Osteoblast (primary cell): ENCODE data around the gene EIF4A2. TPM values are rescaled to one million over a fixed set of nuclear protein-coding genes. Genes with fewer than 3 reads are reported as not detected.

Experiments
- DNase-seq: peaks from one replicate; pipeline ENCODE4 v3.0.0; 2011; ENCODE audit warnings: low spot score, mixed read lengths; ENCODE audit not compliant: insufficient read length; ENCODE audit errors: missing footprints
- H2AFZ ChIP-seq: 2 replicates; pipeline ENCODE4 v1.6.0; 2011; ENCODE audit warnings: mild to moderate bottlenecking, low read length
- H3K27ac ChIP-seq: 2 replicates; pipeline ENCODE4 v1.5.1; 2011; ENCODE audit warnings: mild to moderate bottlenecking, low read depth, low read length, moderate library complexity
- H3K27me3 ChIP-seq: 2 replicates; pipeline ENCODE4 v1.6.0; 2012; ENCODE audit warnings: mild to moderate bottlenecking, control low read depth, inconsistent platforms, low read length, moderate library complexity; ENCODE audit not compliant: insufficient read depth
- H3K36me3 ChIP-seq: 2 replicates; pipeline ENCODE4 v1.5.1; 2011; ENCODE audit warnings: mild to moderate bottlenecking, low read length, control low read depth, moderate library complexity; ENCODE audit not compliant: insufficient read depth
- H3K4me1 ChIP-seq: 2 replicates; pipeline ENCODE4 v1.5.1; 2011; ENCODE audit warnings: mild to moderate bottlenecking, low read length, control low read depth, moderate library complexity; ENCODE audit not compliant: insufficient read depth
- H3K4me2 ChIP-seq: 2 replicates; pipeline ENCODE4 v1.6.0; 2011; ENCODE audit warnings: mild to moderate bottlenecking, low read length; ENCODE audit not compliant: insufficient read depth
- H3K4me3 ChIP-seq: fragments of 200-600 bp; sonication (generic); 3 replicates; pipeline ENCODE4 v1.5.1; 2012; ENCODE audit warnings: mild to moderate bottlenecking, low read length, inconsistent platforms; ENCODE audit not compliant: insufficient read depth
- H3K79me2 ChIP-seq: 2 replicates; pipeline ENCODE4 v1.6.0; 2012; ENCODE audit warnings: mild to moderate bottlenecking, low read length, control low read depth, inconsistent platforms; ENCODE audit not compliant: insufficient read depth
- H3K9me3 ChIP-seq: 2 replicates; pipeline ENCODE4 v1.5.1; 2011; ENCODE audit warnings: low read depth, low read length, control low read depth
- H4K20me1 ChIP-seq: 2 replicates; pipeline ENCODE4 v1.6.0; 2012; ENCODE audit warnings: mild to moderate bottlenecking, low read length, control low read depth; ENCODE audit not compliant: insufficient read depth
- total RNA-seq: library from RNA; depleted of rRNA; stranded (reverse); fragments of >200 nt; gene quantifications from 2 replicates; pipeline ENCODE4 v1.2.3, GENCODE V29; 2012
- TF ChIP-seq, protein P1 (sequence below): IDR thresholded peaks from 2 replicates; pipeline ENCODE4 v1.5.1; 2011; ENCODE audit warnings: mild to moderate bottlenecking, low read depth, low read length, moderate library complexity; ENCODE audit errors: extremely low read depth

The EIF4A2 gene
- total RNA-seq, 1 donor, result 442 TPM

DNA sequence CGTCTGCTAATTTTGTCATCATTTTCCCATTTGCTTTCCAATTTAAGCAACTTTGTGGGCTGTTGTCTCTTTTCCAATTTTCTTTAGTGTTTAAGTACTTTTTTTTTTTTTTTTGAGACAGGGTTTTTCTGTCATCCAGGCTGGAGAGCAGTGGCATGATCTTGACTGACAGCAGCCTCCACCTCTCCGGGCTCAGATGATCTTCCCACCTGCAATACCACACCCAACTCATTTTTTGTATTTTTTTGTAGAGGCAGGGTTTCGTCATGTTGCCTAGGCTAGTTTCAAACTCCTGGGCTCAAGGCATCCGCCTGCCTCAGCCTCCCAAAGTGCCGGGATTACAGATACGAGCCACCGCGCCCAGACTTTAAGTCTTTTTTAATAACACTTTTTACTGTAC, 26.2 kb upstream of the EIF4A2 start:
- DNase-seq, result no peak
- H3K79me2 ChIP-seq, result no peaks in the 10 kb centered on the region
- no peak overlapping the region for H3K27ac ChIP-seq
- no peak overlapping the region for H3K4me3 ChIP-seq
- H4K20me1 ChIP-seq, result no peaks in the 10 kb centered on the region
- no peak overlapping the region for H2AFZ ChIP-seq
- no peaks in the 10 kb centered on the region for H3K9me3 ChIP-seq
- TF ChIP-seq, protein P1, sequence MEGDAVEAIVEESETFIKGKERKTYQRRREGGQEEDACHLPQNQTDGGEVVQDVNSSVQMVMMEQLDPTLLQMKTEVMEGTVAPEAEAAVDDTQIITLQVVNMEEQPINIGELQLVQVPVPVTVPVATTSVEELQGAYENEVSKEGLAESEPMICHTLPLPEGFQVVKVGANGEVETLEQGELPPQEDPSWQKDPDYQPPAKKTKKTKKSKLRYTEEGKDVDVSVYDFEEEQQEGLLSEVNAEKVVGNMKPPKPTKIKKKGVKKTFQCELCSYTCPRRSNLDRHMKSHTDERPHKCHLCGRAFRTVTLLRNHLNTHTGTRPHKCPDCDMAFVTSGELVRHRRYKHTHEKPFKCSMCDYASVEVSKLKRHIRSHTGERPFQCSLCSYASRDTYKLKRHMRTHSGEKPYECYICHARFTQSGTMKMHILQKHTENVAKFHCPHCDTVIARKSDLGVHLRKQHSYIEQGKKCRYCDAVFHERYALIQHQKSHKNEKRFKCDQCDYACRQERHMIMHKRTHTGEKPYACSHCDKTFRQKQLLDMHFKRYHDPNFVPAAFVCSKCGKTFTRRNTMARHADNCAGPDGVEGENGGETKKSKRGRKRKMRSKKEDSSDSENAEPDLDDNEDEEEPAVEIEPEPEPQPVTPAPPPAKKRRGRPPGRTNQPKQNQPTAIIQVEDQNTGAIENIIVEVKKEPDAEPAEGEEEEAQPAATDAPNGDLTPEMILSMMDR, result no peak
- H3K4me2 ChIP-seq, result no peak overlapping the region
- H3K36me3 ChIP-seq, result no peaks in the 10 kb centered on the region
- H3K4me1 ChIP-seq, result peaks cover 5% of the 10 kb centered on the region
- peaks cover 10% of the 10 kb centered on the region for H3K27me3 ChIP-seq

DNA sequence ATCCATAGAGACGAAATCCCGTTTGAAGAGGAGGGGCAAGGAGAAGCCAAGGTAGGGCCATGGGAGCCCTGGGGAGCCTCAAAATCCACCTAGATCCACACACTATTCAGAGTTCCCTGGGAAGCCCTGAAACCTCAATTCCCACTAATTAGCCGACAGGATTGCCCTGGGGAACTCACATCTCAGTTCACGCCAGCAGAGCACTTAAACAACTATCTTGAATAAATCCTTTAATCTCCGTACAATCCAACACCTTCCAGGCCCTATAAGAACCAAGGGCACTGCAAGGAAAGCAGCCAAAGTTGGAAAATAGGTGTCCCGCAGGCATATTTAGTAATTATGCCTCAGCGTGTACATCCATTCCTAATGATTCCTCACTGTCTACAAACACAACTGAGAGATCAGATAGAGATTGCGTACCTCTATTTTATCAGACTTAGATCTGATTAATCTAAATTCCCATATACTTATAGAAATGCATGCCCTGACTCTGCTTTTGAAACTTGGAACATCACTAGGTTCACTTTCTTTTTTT, 25.6 kb upstream of the EIF4A2 start:
- H3K4me1 ChIP-seq, result peaks cover 5% of the 10 kb centered on the region
- no peaks in the 10 kb centered on the region for H4K20me1 ChIP-seq
- no peak overlapping the region for H3K4me3 ChIP-seq
- H3K27me3 ChIP-seq, result peaks cover 10% of the 10 kb centered on the region
- no peaks in the 10 kb centered on the region for H3K9me3 ChIP-seq
- H3K4me2 ChIP-seq, result no peak overlapping the region
- H3K36me3 ChIP-seq, result no peaks in the 10 kb centered on the region
- TF ChIP-seq, protein P1, result no peak
- no peaks in the 10 kb centered on the region for H3K79me2 ChIP-seq
- DNase-seq, result no peak
- H2AFZ ChIP-seq, result no peak overlapping the region
- no peak overlapping the region for H3K27ac ChIP-seq

DNA sequence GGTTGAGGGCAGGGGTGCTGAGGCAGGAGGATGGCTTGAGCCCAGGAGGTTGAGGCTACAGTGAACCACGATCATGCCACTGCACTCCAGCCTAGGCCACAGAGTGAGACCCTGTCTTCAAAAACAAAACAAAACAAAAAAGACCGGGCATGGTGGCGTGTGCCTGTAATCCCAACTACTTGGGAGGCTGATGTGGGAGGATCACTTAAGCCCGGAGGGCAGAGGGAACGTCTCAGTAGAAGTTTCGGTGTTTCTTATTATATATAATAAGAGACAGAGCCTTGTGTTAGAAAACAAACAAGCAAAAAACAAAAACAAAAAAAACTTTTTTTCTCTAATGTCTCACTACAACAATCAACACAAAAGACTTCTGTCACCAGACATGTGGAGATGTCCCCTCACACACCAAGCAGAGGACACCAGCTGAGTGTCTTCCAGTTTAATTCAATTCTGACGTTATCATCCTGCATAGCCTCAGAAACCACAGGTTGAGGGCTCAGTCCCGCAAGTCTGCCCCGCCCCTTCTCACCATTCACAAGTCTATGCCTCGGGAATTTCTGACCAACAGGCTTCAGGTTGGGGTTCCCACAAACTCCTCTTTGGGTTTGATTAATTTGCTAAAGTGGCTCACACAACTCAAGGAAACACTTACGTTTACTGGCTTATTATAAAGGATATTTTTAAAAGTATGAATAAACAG, 24.0 kb upstream of the EIF4A2 start:
- H3K4me3 ChIP-seq, result no peak overlapping the region
- H3K27me3 ChIP-seq, result peaks cover 10% of the 10 kb centered on the region
- no peaks in the 10 kb centered on the region for H4K20me1 ChIP-seq
- H3K79me2 ChIP-seq, result no peaks in the 10 kb centered on the region
- no peak overlapping the region for H3K27ac ChIP-seq
- DNase-seq, result no peak
- H3K9me3 ChIP-seq, result no peaks in the 10 kb centered on the region
- no peak overlapping the region for H2AFZ ChIP-seq
- TF ChIP-seq, protein P1, result no peak
- H3K36me3 ChIP-seq, result no peaks in the 10 kb centered on the region
- H3K4me1 ChIP-seq, result no peaks in the 10 kb centered on the region
- H3K4me2 ChIP-seq, result no peak overlapping the region

- no peak overlapping the region for H3K27ac ChIP-seq
- H2AFZ ChIP-seq, result no peak overlapping the region
- peaks cover 10% of the 10 kb centered on the region for H3K27me3 ChIP-seq
- H3K4me1 ChIP-seq, result no peaks in the 10 kb centered on the region
- no peak overlapping the region for H3K4me2 ChIP-seq
- no peaks in the 10 kb centered on the region for H3K9me3 ChIP-seq
- TF ChIP-seq, protein P1, result no peak
- no peak for DNase-seq
- H3K79me2 ChIP-seq, result no peaks in the 10 kb centered on the region
- no peak overlapping the region for H3K4me3 ChIP-seq
- H3K36me3 ChIP-seq, result no peaks in the 10 kb centered on the region
- no peaks in the 10 kb centered on the region for H4K20me1 ChIP-seq
These were observed 23.1 kb upstream of the EIF4A2 start for GRCh38 chr3:186760141-186760833.
